HepG2 (cell line): ENCODE data around the gene VPS18. TPM values are rescaled to one million over a fixed set of nuclear protein-coding genes. Genes with fewer than 3 reads are reported as not detected.

Experiments
- ASH2L ChIP-seq: fragments of 300-600, 200-600 bp; sonication (generic); IDR thresholded peaks from 2 replicates; pipeline ENCODE4 v1.7.0; 2017; ENCODE audit warnings: low read depth, mild to moderate bottlenecking, moderate library complexity, mixed read lengths, low read length; ENCODE audit not compliant: insufficient read length
- DMTF1 ChIP-seq: sonication (generic); formaldehyde crosslinking; IDR thresholded peaks from 2 replicates; pipeline ENCODE4 v1.4.0; 2020; ENCODE audit warnings: mild to moderate bottlenecking, missing genetic modification reagents
- EEA1 ChIP-seq: sonication (generic); formaldehyde crosslinking; IDR thresholded peaks from 2 replicates; pipeline ENCODE4 v1.5.1; 2020; ENCODE audit warnings: mild to moderate bottlenecking, missing genetic modification reagents, borderline replicate concordance
- ELK4 ChIP-seq: sonication (generic); formaldehyde crosslinking; IDR thresholded peaks from 2 replicates; pipeline ENCODE4 v1.9.0; 2021; ENCODE audit warnings: missing genetic modification reagents, borderline replicate concordance
- KDM1A ChIP-seq: IDR thresholded peaks from 2 replicates; pipeline ENCODE4 v1.6.1; 2016; ENCODE audit warnings: missing compliant biosample characterization
- MAF1 ChIP-seq: sonication (generic); formaldehyde crosslinking; IDR thresholded peaks from 2 replicates; pipeline ENCODE4 v1.5.0; 2020; ENCODE audit warnings: missing genetic modification reagents, borderline replicate concordance
- MIXL1 ChIP-seq: IDR thresholded peaks from 2 replicates; pipeline ENCODE4 v1.6.1; 2016
- MYNN ChIP-seq: sonication (generic); formaldehyde crosslinking; IDR thresholded peaks from 2 replicates; pipeline ENCODE4 v1.4.0; 2020; ENCODE audit warnings: mild to moderate bottlenecking, low read depth, missing genetic modification reagents
- MZF1 ChIP-seq: sonication (generic); formaldehyde crosslinking; IDR thresholded peaks from 2 replicates; pipeline ENCODE4 v1.8.1; 2023; ENCODE audit warnings: mild to moderate bottlenecking, missing genetic modification reagents, borderline replicate concordance
- NKX3-1 ChIP-seq: sonication (generic); formaldehyde crosslinking; IDR thresholded peaks from 2 replicates; pipeline ENCODE4 v1.5.0; 2020; ENCODE audit warnings: missing genetic modification reagents
- PAWR ChIP-seq: sonication (generic); formaldehyde crosslinking; IDR thresholded peaks from 2 replicates; pipeline ENCODE4 v1.4.0; 2020; ENCODE audit warnings: missing genetic modification reagents, mild to moderate bottlenecking, borderline replicate concordance
- SKI ChIP-seq: fragments of 450-650 bp; IDR thresholded peaks from one replicate; pipeline ENCODE4 v1.6.1; 2018; ENCODE audit warnings: mild to moderate bottlenecking; ENCODE audit not compliant: partially characterized antibody
- TBX2 ChIP-seq: sonication (generic); formaldehyde crosslinking; IDR thresholded peaks from 2 replicates; pipeline ENCODE4 v1.5.0; 2020; ENCODE audit warnings: missing genetic modification reagents, mild to moderate bottlenecking, borderline replicate concordance
- TSC22D2 ChIP-seq: sonication (generic); formaldehyde crosslinking; IDR thresholded peaks from 2 replicates; pipeline ENCODE4 v1.5.1; 2020; ENCODE audit warnings: missing genetic modification reagents, mild to moderate bottlenecking, borderline replicate concordance
- YEATS4 ChIP-seq: sonication (generic); formaldehyde crosslinking; IDR thresholded peaks from 2 replicates; pipeline ENCODE4 v1.4.0; 2020; ENCODE audit warnings: missing genetic modification reagents, borderline replicate concordance
- ZFP91 ChIP-seq: sonication (generic); formaldehyde crosslinking; IDR thresholded peaks from 2 replicates; pipeline ENCODE4 v1.9.0; 2022; ENCODE audit warnings: missing genetic modification reagents, mild to moderate bottlenecking, borderline replicate concordance
- ZNF10 ChIP-seq: sonication (generic); formaldehyde crosslinking; IDR thresholded peaks from 2 replicates; pipeline ENCODE4 v1.4.0; 2020; ENCODE audit warnings: mild to moderate bottlenecking, low read depth, missing genetic modification reagents, borderline replicate concordance
- ZNF101 ChIP-seq: sonication (generic); formaldehyde crosslinking; IDR thresholded peaks from 2 replicates; pipeline ENCODE4 v1.4.0; 2020; ENCODE audit warnings: mild to moderate bottlenecking, low read depth, missing genetic modification reagents, borderline replicate concordance
- ZNF160 ChIP-seq: sonication (generic); formaldehyde crosslinking; IDR thresholded peaks from 2 replicates; pipeline ENCODE4 v1.8.0; 2022; ENCODE audit warnings: mild to moderate bottlenecking, inconsistent platforms, missing genetic modification reagents
- ZNF431 ChIP-seq: sonication (generic); formaldehyde crosslinking; IDR thresholded peaks from 2 replicates; pipeline ENCODE4 v1.9.0; 2022; ENCODE audit warnings: missing genetic modification reagents, low read depth, mild to moderate bottlenecking, borderline replicate concordance
- ZNF768 ChIP-seq: sonication (generic); formaldehyde crosslinking; IDR thresholded peaks from 2 replicates; pipeline ENCODE4 v1.4.0; 2020; ENCODE audit warnings: missing genetic modification reagents
- ZSCAN5A ChIP-seq: sonication (generic); formaldehyde crosslinking; IDR thresholded peaks from 2 replicates; pipeline ENCODE4 v1.8.0; 2022; ENCODE audit warnings: mild to moderate bottlenecking, missing genetic modification reagents, borderline replicate concordance
- polyA plus RNA-seq, 8 experiments: library from polyadenylated mRNA; depleted of rRNA in 3 of 8; stranded (reverse) in 7 of 8; unstranded in 1 of 8; fragments of >200 nt; fragmentation: Illumina TruSeq in 4 of 8; extraction: Trizol in 4 of 8; gene quantifications; 2 replicates each; pipeline versions ENCODE4 v1.2.1 to v1.2.3, GENCODE V29; 2011 to 2016; ENCODE audit warnings: low read depth in 4 of 8, missing spikeins in 1 of 8, mixed read lengths in 1 of 8; ENCODE audit not compliant: insufficient read depth in 1 of 8
- total RNA-seq, 5 experiments: library from RNA; depleted of rRNA; stranded (reverse); fragments of >200 nt; fragmentation: Illumina TruSeq; extraction: Trizol; gene quantifications; 2 replicates each; pipeline ENCODE4 v1.2.3, GENCODE V29; 2016; ENCODE audit warnings: low read depth in 1 of 5

The VPS18 gene
- total and polyA plus RNA-seq, 2 of the 13 experiments (the other 11 are each of a cell fraction or from before 2014, with no cell fraction given): 5.8 to 17.0 TPM

GRCh38 chr15:40893733-40894680 lies at the start of gene VPS18 (continued):
- TF ChIP-seq MZF1 (no peak), NKX3-1 (no peak), MYNN (no peak), ELK4 (CRISPR knock-in tag) (no peak), ZNF10 (CRISPR knock-in tag) (no peak), TSC22D2 (CRISPR knock-in tag) (no peak), PAWR (0 out of 2 replicates have a peak, but pooled peaks have one; percentile 51), ASH2L (peak; percentile 69), TBX2 (CRISPR knock-in tag) (peak; percentile 71; the same call in 1 of the 2 replicates), ZNF160 (peak; percentile 50; the same call in 1 of the 2 replicates), ZNF101 (no peak), YEATS4 (CRISPR knock-in tag) (peak; percentile 90; the same call in 1 of the 2 replicates), SKI (peak; percentile 67), DMTF1 (CRISPR knock-in tag) (0 out of 2 replicates have a peak, but pooled peaks have one; percentile 47), EEA1 (no peak), MIXL1 (CRISPR knock-in tag) (no peak), ZSCAN5A (CRISPR knock-in tag) (no peak), ZNF768 (CRISPR knock-in tag) (peak; percentile 52; the same call in 1 of the 2 replicates), KDM1A (no peak), MAF1 (CRISPR knock-in tag) (no peak), ZNF431 (peak; percentile 36; the same call in 1 of the 2 replicates), ZFP91 (peak; percentile 81)
